Activated CD4-positive, alpha-beta memory T cell treated with anti-CD3 and anti-CD28 coated beads for 36 hours (primary cell): ENCODE measurements around the gene LBH. TPM values are rescaled to one million over a fixed set of nuclear protein-coding genes. Genes with fewer than 3 reads are reported as not detected.

ENCODE experiments used
- CTCF ChIA-PET: fragments of 350-600 bp; sonication (Branson Sonifier 250); formaldehyde crosslinking; loops from one replicate; lab custom pipeline; 2021; ENCODE audit warnings: antibody characterized with exemption, inconsistent platforms; lab: Charles Lee
- POLR2A ChIA-PET: fragments of 350-600 bp; sonication (Branson Sonifier 250); formaldehyde crosslinking; loops from one replicate; lab custom pipeline; 2021; ENCODE audit warnings: antibody characterized with exemption; lab: Charles Lee
- DNase-seq: peaks from one replicate; pipeline ENCODE4 v3.0.0-alpha.2; 2020
- H3K27ac Mint-ChIP-seq: one replicate; pipeline ENCODE4 v1.8.0; 2021; ENCODE audit warnings: mixed read lengths
- H3K27me3 Mint-ChIP-seq: one replicate; pipeline ENCODE4 v1.8.0; 2021; ENCODE audit warnings: mixed read lengths
- H3K36me3 Mint-ChIP-seq: one replicate; pipeline ENCODE4 v1.8.0; 2021; ENCODE audit warnings: mixed read lengths
- H3K4me1 Mint-ChIP-seq: one replicate; pipeline ENCODE4 v1.8.0; 2021; ENCODE audit warnings: low read depth, mixed read lengths
- H3K4me3 Mint-ChIP-seq: one replicate; pipeline ENCODE4 v1.8.0; 2021; ENCODE audit warnings: mild to moderate bottlenecking, mixed read lengths
- H3K9me3 Mint-ChIP-seq: one replicate; pipeline ENCODE4 v1.8.0; 2021; ENCODE audit warnings: mixed read lengths
- intact Hi-C: fragments of 100-400 bp; cut with micrococcal nuclease; formaldehyde crosslinking; loops from one replicate; pipeline ENCODE4 v1.15.1; 2023
- total RNA-seq, 2 experiments: library from RNA; stranded (reverse); gene quantifications; one replicate each; pipeline ENCODE4 v1.2.3, GENCODE V29; 2021

Gene LBH
- total RNA-seq, 2 experiments from 2014 or later = 109 to 112 TPM

- peak; percentile 71 for DNase-seq
These were observed 4.7 kb downstream of the LBH start for GRCh38 chr2:30235859-30236535.

GRCh38 chr2:30236591-30237238, 5.4 kb downstream of the LBH start:
- Mint-ChIP-seq H3K4me1 (peaks cover 81% of the 10 kb centered on the region), H3K4me3 (peak overlapping the region; percentile 48), H3K27me3 (no peaks in the 10 kb centered on the region), H3K27ac (peak overlapping the region; percentile 94), H3K36me3 (peaks cover 65% of the 10 kb centered on the region), H3K9me3 (no peaks in the 10 kb centered on the region)
- intact Hi-C loops = no loop called here
- DNase-seq = peak; percentile 9
- CTCF ChIA-PET = interaction anchor here (1.2 to 8.2 kb wide), 12 partner anchors 8 to 475 kb away, joined by 3 to 103 read pairs (median 16); partner anchors contain the start of gene LBH
- POLR2A ChIA-PET = interaction anchor here (0.9 to 8.8 kb wide), 8 partner anchors 9 to 210 kb away, joined by 3 to 114 read pairs (median 10); partner anchors contain the start of gene LCLAT1

More at GRCh38 chr2:30235859-30236535, 4.7 kb downstream of the LBH start:
- Mint-ChIP-seq H3K27me3 (no peaks in the 10 kb centered on the region), H3K9me3 (no peaks in the 10 kb centered on the region), H3K4me3 (peak overlapping the region; percentile 48), H3K36me3 (peaks cover 62% of the 10 kb centered on the region), H3K27ac (peak overlapping the region; percentile 94), H3K4me1 (peaks cover 75% of the 10 kb centered on the region)
- POLR2A ChIA-PET = interaction anchor here (0.9 to 8.8 kb wide), 9 partner anchors 9 to 211 kb away, joined by 3 to 114 read pairs (median 19); partner anchors contain the start of genes LCLAT1 and YPEL5
- intact Hi-C loops = loop anchor here (1.0 to 2.0 kb wide), 9 partner anchors 10 to 213 kb away; no protein-coding TSS in a partner anchor
- CTCF ChIA-PET = interaction anchor here (0.6 to 8.2 kb wide), 13 partner anchors 8 to 476 kb away, joined by 3 to 79 read pairs (median 4); partner anchors contain the start of genes LBH and LCLAT1

GRCh38 chr2:30237239-30237965, 6.1 kb downstream of the LBH start:
- Mint-ChIP-seq H3K36me3 (peaks cover 66% of the 10 kb centered on the region), H3K9me3 (no peaks in the 10 kb centered on the region), H3K27ac (peak overlapping the region; percentile 94), H3K27me3 (no peaks in the 10 kb centered on the region), H3K4me1 (peaks cover 85% of the 10 kb centered on the region), H3K4me3 (peak overlapping the region; percentile 48)
- CTCF ChIA-PET = interaction anchor here (0.9 to 8.2 kb wide), 15 partner anchors 9 to 474 kb away, joined by 3 to 103 read pairs (median 10); partner anchors contain the start of gene LBH
- POLR2A ChIA-PET = interaction anchor here (1.0 to 8.8 kb wide), 8 partner anchors 10 to 210 kb away, joined by 3 to 114 read pairs (median 8); partner anchors contain the start of gene LCLAT1
- peak; percentile 73 for DNase-seq
- intact Hi-C loops = no loop called here

GRCh38 chr2:30237966-30238800, 6.8 kb downstream of the LBH start:
- H3K4me1 Mint-ChIP-seq = peaks cover 92% of the 10 kb centered on the region
- H3K36me3 Mint-ChIP-seq = peaks cover 68% of the 10 kb centered on the region
- POLR2A ChIA-PET = interaction anchor here (1.0 to 8.8 kb wide), 9 partner anchors 11 to 209 kb away, joined by 3 to 114 read pairs (median 9); partner anchors contain the start of gene LCLAT1
- DNase-seq = peak; percentile 13
- no peaks in the 10 kb centered on the region for H3K27me3 Mint-ChIP-seq
- peak overlapping the region; percentile 38 for H3K4me3 Mint-ChIP-seq
- H3K27ac Mint-ChIP-seq = peak overlapping the region; percentile 94
- intact Hi-C loops = loop anchor here (2.0 kb wide), 1 partner anchor 95 kb away; no protein-coding TSS in a partner anchor
- no peaks in the 10 kb centered on the region for H3K9me3 Mint-ChIP-seq
- CTCF ChIA-PET = interaction anchor here (0.8 to 8.2 kb wide), 25 partner anchors 10 to 473 kb away, joined by 3 to 103 read pairs (median 6); partner anchors contain the start of gene LBH

- no peaks in the 10 kb centered on the region for H3K27me3 Mint-ChIP-seq
- POLR2A ChIA-PET = interaction anchor here (0.9 to 3.7 kb wide), 7 partner anchors 8 to 183 kb away, joined by 3 to 33 read pairs (median 9); partner anchors contain the start of gene LBH
- intact Hi-C loops = loop anchor here (1.0 to 2.0 kb wide), 2 partner anchors 14 to 93 kb away; no protein-coding TSS in a partner anchor
These were observed 8.1 kb downstream of the LBH start for GRCh38 chr2:30239308-30239985.

GRCh38 chr2:30239986-30240752, 8.8 kb downstream of the LBH start:
- Mint-ChIP-seq H3K27me3 (no peaks in the 10 kb centered on the region), H3K4me3 (peak overlapping the region; percentile 40), H3K4me1 (peaks cover 90% of the 10 kb centered on the region), H3K9me3 (no peaks in the 10 kb centered on the region), H3K27ac (peak overlapping the region; percentile 86), H3K36me3 (peaks cover 61% of the 10 kb centered on the region)
- ChIA-PET POLR2A (interaction anchor here (0.9 to 2.7 kb wide), 6 partner anchors 8 to 33 kb away, joined by 3 to 10 read pairs (median 5); partner anchors contain the start of gene LBH), CTCF (interaction anchor here (1.0 to 8.2 kb wide), 20 partner anchors 12 to 472 kb away, joined by 3 to 103 read pairs (median 8); partner anchors contain the start of genes LBH and LCLAT1)
- peak; percentile 9 for DNase-seq
- intact Hi-C loops = loop anchor here (1.0 to 2.0 kb wide), 2 partner anchors 13 to 93 kb away; no protein-coding TSS in a partner anchor

More at GRCh38 chr2:30239308-30239985, 8.1 kb downstream of the LBH start:
- peaks cover 66% of the 10 kb centered on the region for H3K36me3 Mint-ChIP-seq
- H3K4me3 Mint-ChIP-seq = peak overlapping the region; percentile 54
- CTCF ChIA-PET = interaction anchor here (0.6 to 8.2 kb wide), 37 partner anchors 11 to 472 kb away, joined by 3 to 103 read pairs (median 4); partner anchors contain the start of genes LBH and LCLAT1
- H3K27ac Mint-ChIP-seq = peak overlapping the region; percentile 86
- peaks cover 93% of the 10 kb centered on the region for H3K4me1 Mint-ChIP-seq
- no peaks in the 10 kb centered on the region for H3K9me3 Mint-ChIP-seq
- peak; percentile 87 for DNase-seq

- Mint-ChIP-seq H3K27ac (peak overlapping the region; percentile 69), H3K27me3 (no peaks in the 10 kb centered on the region), H3K4me3 (no peak overlapping the region), H3K36me3 (peaks cover 50% of the 10 kb centered on the region), H3K9me3 (no peaks in the 10 kb centered on the region), H3K4me1 (peaks cover 86% of the 10 kb centered on the region)
- ChIA-PET POLR2A (interaction anchor here (1.6 kb wide), 1 partner anchor 11 kb away, joined by 7 read pairs; no protein-coding TSS in a partner anchor), CTCF (interaction anchor here (0.8 to 1.8 kb wide), 5 partner anchors 10 to 468 kb away, joined by 3 to 6 read pairs (median 3); no protein-coding TSS in a partner anchor)
- no peak for DNase-seq
- intact Hi-C loops = no loop called here
These were observed 11.9 kb downstream of the LBH start for GRCh38 chr2:30243231-30243630.

- no peak overlapping the region for H3K4me3 Mint-ChIP-seq
- peaks cover 87% of the 10 kb centered on the region for H3K4me1 Mint-ChIP-seq
- intact Hi-C loops = no loop called here
- no peaks in the 10 kb centered on the region for H3K9me3 Mint-ChIP-seq
- H3K27me3 Mint-ChIP-seq = no peaks in the 10 kb centered on the region
- ChIA-PET CTCF (interaction anchor here (0.7 to 0.9 kb wide), 5 partner anchors 9 to 466 kb away, joined by 3 to 4 read pairs (median 4); no protein-coding TSS in a partner anchor), POLR2A (no interaction called here)
- H3K27ac Mint-ChIP-seq = peak overlapping the region; percentile 51
- DNase-seq = no peak
- H3K36me3 Mint-ChIP-seq = peaks cover 34% of the 10 kb centered on the region
These were observed 14.0 kb downstream of the LBH start for GRCh38 chr2:30245364-30245763.

- Mint-ChIP-seq H3K27me3 (no peaks in the 10 kb centered on the region), H3K36me3 (peaks cover 34% of the 10 kb centered on the region), H3K4me1 (peaks cover 88% of the 10 kb centered on the region), H3K9me3 (peaks cover 12% of the 10 kb centered on the region), H3K27ac (peak overlapping the region; percentile 33), H3K4me3 (no peak overlapping the region)
- ChIA-PET POLR2A (interaction anchor here (1.9 to 2.0 kb wide), 3 partner anchors 8 to 17 kb away, joined by 4 to 8 read pairs (median 6); no protein-coding TSS in a partner anchor), CTCF (interaction anchor here (10.8 kb wide), 1 partner anchor 10 kb away, joined by 103 read pairs; no protein-coding TSS in a partner anchor)
- DNase-seq = no peak
- intact Hi-C loops = no loop called here
These were observed 17.5 kb downstream of the LBH start for GRCh38 chr2:30248791-30249190.
